DOHH2 (cell line): ENCODE results near the gene ARL15.

Experiments used
- H3F3A ChIP-seq: fragments of 200-600 bp; sonication (generic), shearing (Covaris generic); 2 replicates; pipeline ENCODE4 v1.6.0; 2016; ENCODE audit warnings: antibody characterized with exemption, mild to moderate bottlenecking; ENCODE audit not compliant: control insufficient read depth, insufficient read depth
- H3K27ac ChIP-seq: fragments of 200-600 bp; sonication (generic); 2 replicates; pipeline ENCODE4 v1.5.1; 2014; ENCODE audit warnings: low read depth, mild to moderate bottlenecking, low read length, moderate library complexity
- H3K27me3 ChIP-seq: fragments of 200-600 bp; sonication (generic); 2 replicates; pipeline ENCODE4 v1.6.1; 2014; ENCODE audit warnings: mild to moderate bottlenecking, low read length, mixed read lengths; ENCODE audit not compliant: control insufficient read depth
- H3K36me3 ChIP-seq: fragments of 200-600 bp; sonication (generic); 2 replicates; pipeline ENCODE4 v1.6.1; 2014; ENCODE audit warnings: mild to moderate bottlenecking, low read length, moderate library complexity, mixed read lengths; ENCODE audit not compliant: control insufficient read depth
- H3K4me1 ChIP-seq: fragments of 200-600 bp; sonication (generic); 2 replicates; pipeline ENCODE4 v1.6.1; 2014; ENCODE audit warnings: mild to moderate bottlenecking, low read length, mixed read lengths; ENCODE audit not compliant: control insufficient read depth
- H3K4me2 ChIP-seq: fragments of 200-600 bp; sonication (generic); 2 replicates; pipeline ENCODE4 v1.6.0; 2014; ENCODE audit warnings: mild to moderate bottlenecking, low read length, moderate library complexity
- H3K4me3 ChIP-seq: fragments of 200-600 bp; sonication (generic); 2 replicates; pipeline ENCODE4 v1.5.1; 2014; ENCODE audit warnings: mild to moderate bottlenecking, low read length, mixed read lengths
- H3K79me2 ChIP-seq: fragments of 200-600 bp; sonication (generic); 2 replicates; pipeline ENCODE4 v1.6.1; 2014; ENCODE audit warnings: mild to moderate bottlenecking, low read length, mixed read lengths; ENCODE audit not compliant: control insufficient read depth
- H3K9me2 ChIP-seq: fragments of 200-600 bp; sonication (generic); replicated peaks from 2 replicates; pipeline ENCODE4 v1.6.1; 2014; ENCODE audit warnings: mild to moderate bottlenecking, low read length, mixed read lengths; ENCODE audit not compliant: control insufficient read depth
- H3K9me3 ChIP-seq: fragments of 200-600 bp; sonication (generic); 2 replicates; pipeline ENCODE4 v1.6.1; 2014; ENCODE audit warnings: antibody characterized with exemption, low read length, mixed read lengths; ENCODE audit not compliant: control insufficient read depth, insufficient read depth
- H4K20me1 ChIP-seq: fragments of 200-600 bp; sonication (generic); 2 replicates; pipeline ENCODE4 v1.6.0; 2014; ENCODE audit warnings: low read depth, mild to moderate bottlenecking, antibody characterized with exemption, low read length, moderate library complexity; ENCODE audit not compliant: control insufficient read depth, insufficient read depth
- CTCF ChIP-seq: fragments of 200-600 bp; sonication (generic); IDR thresholded peaks from one replicate; pipeline ENCODE4 v1.5.1; 2014; ENCODE audit warnings: antibody characterized with exemption, mild to moderate bottlenecking, low read depth, low read length; ENCODE audit not compliant: poor library complexity, severe bottlenecking
- EZH2phosphoT487 ChIP-seq: fragments of 200-600 bp; sonication (generic); IDR thresholded peaks from 2 replicates; pipeline ENCODE4 v1.6.1; 2017; ENCODE audit warnings: borderline replicate concordance, mild to moderate bottlenecking, antibody characterized with exemption, low read length, moderate library complexity, mixed read lengths

ARL15 gene

DNA sequence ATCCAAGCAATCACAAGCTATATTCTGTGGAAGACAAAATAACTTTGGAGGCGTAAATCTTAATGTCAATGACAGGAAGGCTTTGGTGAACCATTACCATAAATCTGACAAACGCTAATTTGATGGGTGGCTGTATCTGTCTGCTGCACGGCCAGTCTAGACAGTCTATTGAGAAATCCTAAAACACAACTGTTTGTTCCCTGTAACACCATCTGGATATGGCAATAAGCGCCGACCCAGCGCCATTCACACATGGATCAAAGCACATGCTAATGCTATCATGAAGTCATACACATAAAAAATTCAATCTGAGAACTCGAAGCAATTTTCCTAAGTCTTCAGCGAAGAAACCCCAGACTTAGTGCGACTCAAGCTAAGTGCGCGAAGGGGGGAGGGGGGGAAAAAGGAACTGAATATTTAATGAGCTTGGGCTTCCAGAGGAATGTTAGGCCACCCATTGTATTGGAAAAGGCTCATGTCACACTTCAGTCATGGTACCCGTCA is 95.1 kb downstream of the ARL15 start:
- no peaks in the 10 kb centered on the region for H3K36me3 ChIP-seq
- no peaks in the 10 kb centered on the region for H3K9me2 ChIP-seq
- no peaks in the 10 kb centered on the region for H3K4me1 ChIP-seq
- H3F3A ChIP-seq = no peaks in the 10 kb centered on the region
- TF ChIP-seq CTCF (no peak), EZH2phosphoT487 (no peak)
- 0 out of 2 replicates have a peak, but pooled peaks cover 3% of the 10 kb centered on the region for H4K20me1 ChIP-seq
- H3K4me2 ChIP-seq = no peak overlapping the region
- no peaks in the 10 kb centered on the region for H3K79me2 ChIP-seq
- no peak overlapping the region for H3K4me3 ChIP-seq
- H3K27ac ChIP-seq = no peak overlapping the region
- no peaks in the 10 kb centered on the region for H3K27me3 ChIP-seq
- no peaks in the 10 kb centered on the region for H3K9me3 ChIP-seq

- H3K4me2 ChIP-seq = no peak overlapping the region
- H3K9me2 ChIP-seq = no peaks in the 10 kb centered on the region
- 0 out of 2 replicates have a peak, but pooled peaks cover 3% of the 10 kb centered on the region for H4K20me1 ChIP-seq
- H3F3A ChIP-seq = no peaks in the 10 kb centered on the region
- no peaks in the 10 kb centered on the region for H3K9me3 ChIP-seq
- no peaks in the 10 kb centered on the region for H3K79me2 ChIP-seq
- no peak for TF ChIP-seq EZH2phosphoT487
- no peak for TF ChIP-seq CTCF
- no peaks in the 10 kb centered on the region for H3K4me1 ChIP-seq
- no peaks in the 10 kb centered on the region for H3K27me3 ChIP-seq
- no peak overlapping the region for H3K4me3 ChIP-seq
- no peaks in the 10 kb centered on the region for H3K36me3 ChIP-seq
- H3K27ac ChIP-seq = no peak overlapping the region
Measured at GRCh38 chr5:54214722-54215121, 95.7 kb downstream of the ARL15 start.

DNA sequence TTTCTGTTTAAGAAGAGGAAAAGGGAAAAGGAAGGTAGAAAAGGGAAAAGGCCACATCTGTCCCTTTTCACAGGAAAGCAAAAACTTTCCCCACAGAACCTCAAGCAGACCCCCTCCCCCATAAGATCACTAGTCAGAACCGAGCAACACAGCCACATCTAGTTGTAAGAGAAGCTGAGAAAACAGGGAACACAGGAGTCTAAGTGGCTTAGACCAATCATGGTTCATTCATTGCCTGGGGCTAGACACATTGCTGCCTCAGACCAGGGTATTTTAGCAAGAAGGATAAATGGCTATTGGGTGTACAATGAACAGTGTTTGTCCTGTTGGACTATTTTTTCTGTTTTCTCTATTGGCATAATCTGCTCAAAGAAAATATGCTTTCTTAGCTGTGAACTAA is 98.0 kb downstream of the ARL15 start:
- 0 out of 2 replicates have a peak, but pooled peaks cover 3% of the 10 kb centered on the region for H4K20me1 ChIP-seq
- no peak overlapping the region for H3K4me2 ChIP-seq
- no peaks in the 10 kb centered on the region for H3F3A ChIP-seq
- H3K9me3 ChIP-seq = no peaks in the 10 kb centered on the region
- no peaks in the 10 kb centered on the region for H3K9me2 ChIP-seq
- TF ChIP-seq EZH2phosphoT487 (no peak), CTCF (no peak)
- H3K27me3 ChIP-seq = no peaks in the 10 kb centered on the region
- no peaks in the 10 kb centered on the region for H3K4me1 ChIP-seq
- no peak overlapping the region for H3K27ac ChIP-seq
- H3K36me3 ChIP-seq = no peaks in the 10 kb centered on the region
- no peak overlapping the region for H3K4me3 ChIP-seq
- no peaks in the 10 kb centered on the region for H3K79me2 ChIP-seq
